ENCODE data around the gene RNASET2. TPM values are rescaled to one million over a fixed set of nuclear protein-coding genes. Genes with fewer than 3 reads are reported as not detected.

RNASET2 gene
- total RNA-seq, 2 experiments from 2014 or later: 69.2 to 70.2 TPM

GRCh38 chr6:166996406-166996805 lies 40.1 kb upstream of the RNASET2 start:
- Mint-ChIP-seq H3K9me3 (no peaks in the 10 kb centered on the region), H3K27me3 (no peaks in the 10 kb centered on the region), H3K36me3 (ENCODE audit: low read depth) (peaks cover 20% of the 10 kb centered on the region), H3K4me1 (ENCODE audit: low read depth) (peaks cover 20% of the 10 kb centered on the region), H3K27ac (no peak overlapping the region), H3K4me3 (no peak overlapping the region)
- intact Hi-C loops (cut with micrococcal nuclease): loop anchor here (2.0 kb wide), 1 partner anchor 38 kb away; no protein-coding TSS in a partner anchor
- ChIA-PET CTCF (interaction anchor here (1.1 kb wide), 1 partner anchor 42 kb away, joined by 3 read pairs; no protein-coding TSS in a partner anchor), POLR2A (interaction anchor here (0.9 kb wide), 1 partner anchor 39 kb away, joined by 3 read pairs; no protein-coding TSS in a partner anchor)
- DNase-seq (no peak), ATAC-seq (no peak)
- no peak for TF ChIP-seq CTCF (IDR thresholded peaks at IDR 0.05)

- H3K9me3 Mint-ChIP-seq: no peaks in the 10 kb centered on the region
- H3K4me3 Mint-ChIP-seq: no peak overlapping the region
- H3K4me1 Mint-ChIP-seq (ENCODE audit: low read depth): peaks cover 1% of the 10 kb centered on the region
- DNase-seq: peak; percentile 44
- TF ChIP-seq CTCF (IDR thresholded peaks at IDR 0.05): peak; percentile 51
- peak; percentile 75 for ATAC-seq
- ChIA-PET POLR2A (interaction anchor here (0.6 to 1.5 kb wide), 2 partner anchors 9 to 208 kb away, joined by 3 to 6 read pairs; partner anchors contain the start of gene CEP43), CTCF (interaction anchor here (0.6 to 4.4 kb wide), 49 partner anchors 9 to 362 kb away, joined by 3 to 46 read pairs (median 4); partner anchors contain the start of genes CCR6, CEP43, RNASET2 and RPS6KA2)
- H3K27me3 Mint-ChIP-seq: no peaks in the 10 kb centered on the region
- intact Hi-C loops (cut with micrococcal nuclease): loop anchor here (5.0 kb wide), 1 partner anchor 202 kb away; no protein-coding TSS in a partner anchor
- H3K36me3 Mint-ChIP-seq (ENCODE audit: low read depth): peaks cover 10% of the 10 kb centered on the region
- H3K27ac Mint-ChIP-seq: no peak overlapping the region
Measured at GRCh38 chr6:166989427-166990032, 33.2 kb upstream of the RNASET2 start.

- no peak overlapping the region for H3K4me3 Mint-ChIP-seq
Measured at GRCh38 chr6:166988674-166989201, 32.4 kb upstream of the RNASET2 start.

GRCh38 chr6:166987930-166988329 lies 31.6 kb upstream of the RNASET2 start:
- H3K4me1 Mint-ChIP-seq (ENCODE audit: low read depth): peaks cover 1% of the 10 kb centered on the region
- no peaks in the 10 kb centered on the region for H3K9me3 Mint-ChIP-seq
- H3K36me3 Mint-ChIP-seq (ENCODE audit: low read depth): peaks cover 12% of the 10 kb centered on the region
- no peak for DNase-seq
- ChIA-PET POLR2A (interaction anchor here (1.5 kb wide), 1 partner anchor 11 kb away, joined by 6 read pairs; the partner anchor contains the start of gene CEP43), CTCF (interaction anchor here (0.6 to 4.4 kb wide), 10 partner anchors 13 to 221 kb away, joined by 3 to 46 read pairs (median 14); partner anchors contain the start of gene RNASET2)
- intact Hi-C loops (cut with micrococcal nuclease): loop anchor here (5.0 kb wide), 1 partner anchor 201 kb away; no protein-coding TSS in a partner anchor
- no peak overlapping the region for H3K4me3 Mint-ChIP-seq
- no peak overlapping the region for H3K27ac Mint-ChIP-seq
- H3K27me3 Mint-ChIP-seq: no peaks in the 10 kb centered on the region
- no peak for ATAC-seq
- TF ChIP-seq CTCF (IDR thresholded peaks at IDR 0.05): no peak

More at GRCh38 chr6:166988674-166989201, 32.4 kb upstream of the RNASET2 start:
- CTCF ChIA-PET: interaction anchor here (0.6 to 4.4 kb wide), 19 partner anchors 14 to 362 kb away, joined by 3 to 46 read pairs (median 6); partner anchors contain the start of gene RNASET2
- no peak for ATAC-seq
- DNase-seq: no peak
- Mint-ChIP-seq H3K27ac (no peak overlapping the region), H3K27me3 (no peaks in the 10 kb centered on the region), H3K9me3 (no peaks in the 10 kb centered on the region), H3K36me3 (ENCODE audit: low read depth) (peaks cover 8% of the 10 kb centered on the region), H3K4me1 (ENCODE audit: low read depth) (peaks cover 1% of the 10 kb centered on the region)
- TF ChIP-seq CTCF (IDR thresholded peaks at IDR 0.05): no peak
- POLR2A ChIA-PET: interaction anchor here (0.6 to 1.5 kb wide), 2 partner anchors 10 to 207 kb away, joined by 3 to 6 read pairs; partner anchors contain the start of gene CEP43
- intact Hi-C loops (cut with micrococcal nuclease): loop anchor here (5.0 kb wide), 1 partner anchor 201 kb away; no protein-coding TSS in a partner anchor
